Skeletal muscle cell (primary cell): ENCODE results near the gene RABGAP1.

ENCODE experiments used
- DNase-seq: peaks from one replicate; pipeline ENCODE4 v3.0.0-alpha.2; 2010; ENCODE audit warnings: low read depth
- H3K4me3 ChIP-seq: 2 replicates; pipeline ENCODE4 v1.5.1; 2011; ENCODE audit warnings: low read depth, mild to moderate bottlenecking, control low read depth, low read length, moderate library complexity

The RABGAP1 gene

DNA sequence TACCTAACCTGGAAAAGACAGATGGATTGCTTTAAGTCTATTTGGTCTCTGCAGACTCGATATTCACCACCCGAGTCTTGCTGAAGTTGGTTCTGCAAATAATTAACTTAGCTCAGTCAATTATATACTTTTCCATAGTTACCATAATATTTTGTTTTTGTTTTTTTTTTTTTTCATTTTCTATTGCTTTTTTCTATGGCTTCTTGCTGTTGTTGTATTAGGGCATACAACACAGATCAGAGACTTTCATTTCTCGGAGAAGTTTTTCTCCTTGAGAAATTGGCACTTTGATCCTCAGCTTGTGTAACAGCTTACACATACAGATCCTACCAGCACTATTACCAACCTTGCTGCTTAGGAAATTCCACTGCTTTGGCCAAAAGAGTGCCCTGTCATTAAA lies 180.6 kb downstream of the RABGAP1 start:
- no peak overlapping the region for H3K4me3 ChIP-seq
- DNase-seq: no peak

DNA sequence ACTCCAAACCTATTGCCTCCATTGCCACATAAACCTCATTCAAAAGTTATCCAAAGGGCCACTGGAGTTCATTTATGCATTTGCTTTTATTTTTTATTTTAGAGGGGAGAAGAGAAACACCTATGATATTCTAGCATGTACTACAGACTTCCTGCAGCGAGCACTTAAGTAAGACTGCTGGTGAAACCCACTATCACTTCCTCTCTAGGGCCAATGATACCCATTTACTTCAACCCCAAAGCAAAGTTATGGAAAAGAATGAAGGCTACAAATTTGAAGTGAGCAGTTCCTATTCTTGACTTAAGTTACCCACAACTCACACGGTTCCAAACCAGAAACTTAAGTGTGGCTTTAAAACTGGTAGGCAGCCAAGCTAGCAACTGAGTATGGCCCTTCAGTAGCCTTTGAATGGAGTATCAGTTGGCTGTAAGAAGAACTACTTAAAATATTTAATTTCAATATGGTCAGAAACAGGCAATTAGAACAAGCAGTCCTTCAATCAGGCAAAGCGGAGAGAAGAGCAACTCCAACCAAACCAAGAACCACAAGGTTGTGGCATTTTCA lies 186.8 kb downstream of the RABGAP1 start:
- no peak overlapping the region for H3K4me3 ChIP-seq
- DNase-seq: no peak

DNA sequence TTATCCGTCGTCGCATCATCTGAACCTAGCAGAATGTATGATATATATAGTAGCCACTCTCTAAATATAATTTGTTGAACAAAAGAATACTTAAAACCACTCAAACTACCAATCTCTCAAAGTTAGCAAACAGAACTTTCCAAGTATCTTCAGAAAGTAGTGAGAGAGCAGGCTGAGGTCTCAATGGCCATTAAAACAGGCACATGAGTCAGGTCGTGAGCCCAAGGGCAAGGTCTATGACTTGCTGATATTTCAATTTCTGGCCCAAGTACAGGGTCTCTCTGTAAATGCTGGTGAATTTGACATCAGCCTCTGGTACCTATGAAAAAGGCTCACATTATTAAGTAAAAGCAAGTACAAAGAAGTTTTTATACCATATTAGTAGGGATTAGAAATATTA lies 187.8 kb downstream of the RABGAP1 start:
- H3K4me3 ChIP-seq: no peak overlapping the region
- no peak for DNase-seq

DNA sequence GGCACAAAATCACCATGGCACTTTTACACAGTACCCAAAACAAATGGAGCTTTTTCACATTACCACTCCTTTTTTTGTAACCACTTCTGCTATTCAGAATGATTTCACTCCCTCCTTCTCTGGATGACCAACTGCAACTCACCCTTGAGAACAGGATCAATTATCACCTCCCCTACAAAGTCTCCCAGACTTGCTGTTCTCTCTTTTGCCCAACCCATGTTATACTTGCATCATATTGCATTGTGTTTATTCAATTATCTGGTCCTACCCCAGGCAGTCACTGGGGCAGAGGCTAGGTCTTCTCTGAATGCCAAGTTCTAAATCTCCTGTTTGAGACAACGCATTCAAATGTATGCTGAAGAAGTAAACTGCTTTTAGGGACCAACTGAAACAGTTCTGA lies 188.6 kb downstream of the RABGAP1 start:
- DNase-seq: peak; percentile 8

DNA sequence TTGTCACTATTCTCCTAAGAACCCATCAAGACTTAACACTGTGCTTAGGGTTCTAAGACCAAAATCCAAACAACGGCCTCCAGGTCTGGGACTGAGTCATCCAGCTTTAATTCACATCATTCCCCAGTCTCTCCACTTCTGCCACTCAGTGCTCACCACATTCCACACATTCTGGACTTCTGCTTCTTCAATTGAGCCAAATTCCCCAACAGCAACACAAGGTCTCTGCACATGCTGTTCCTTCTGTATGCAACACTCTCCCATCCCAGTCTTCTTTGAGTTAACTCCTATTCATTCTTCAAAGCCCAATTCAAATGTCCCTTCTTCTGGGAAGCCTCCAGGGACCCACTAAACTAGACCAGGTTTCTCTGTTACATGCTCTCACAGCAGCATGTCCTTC lies 190.4 kb downstream of the RABGAP1 start:
- no peak for DNase-seq
- H3K4me3 ChIP-seq: no peak overlapping the region

More for the DNA sequence above, 188.6 kb downstream of the RABGAP1 start:
- H3K4me3 ChIP-seq: no peak overlapping the region

DNA sequence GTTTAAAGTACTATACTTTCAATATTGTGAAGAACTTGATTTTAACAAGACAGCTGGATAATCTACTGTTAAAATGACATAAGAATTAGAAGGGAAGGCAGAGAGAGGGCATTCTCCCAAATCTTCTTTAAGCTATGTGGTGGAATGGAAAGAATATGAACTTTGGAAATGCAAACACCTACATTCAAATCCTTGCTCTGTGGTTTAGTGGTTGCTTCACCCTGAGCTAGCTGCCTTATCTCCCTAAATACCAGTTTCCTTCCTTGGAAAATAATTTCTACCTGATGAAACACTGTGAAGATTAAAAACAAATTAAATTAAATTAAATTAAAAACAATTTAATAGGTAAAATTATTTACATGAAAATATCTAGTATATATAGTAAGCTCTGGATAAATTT lies 191.2 kb downstream of the RABGAP1 start:
- no peak overlapping the region for H3K4me3 ChIP-seq
- DNase-seq: no peak

DNA sequence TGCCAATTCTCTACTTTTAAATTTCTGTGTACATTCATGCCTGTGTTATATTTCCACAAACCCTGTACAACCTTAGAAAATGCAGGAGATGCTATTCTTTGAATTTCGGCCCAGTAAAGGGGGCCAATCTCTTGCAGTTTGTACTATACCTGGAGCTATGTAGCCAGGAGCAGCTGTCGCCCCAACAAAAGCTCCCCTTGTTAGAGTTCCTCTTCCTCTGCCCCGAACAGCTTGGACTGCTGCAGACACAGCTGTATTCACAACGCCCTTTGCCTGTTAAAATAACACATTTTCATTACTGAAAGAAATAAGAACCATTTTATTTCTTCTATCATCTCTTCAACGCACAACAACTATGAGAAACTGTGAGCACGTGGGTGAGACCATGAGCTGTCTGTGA lies 191.9 kb downstream of the RABGAP1 start:
- DNase-seq: no peak
- H3K4me3 ChIP-seq: no peak overlapping the region

DNA sequence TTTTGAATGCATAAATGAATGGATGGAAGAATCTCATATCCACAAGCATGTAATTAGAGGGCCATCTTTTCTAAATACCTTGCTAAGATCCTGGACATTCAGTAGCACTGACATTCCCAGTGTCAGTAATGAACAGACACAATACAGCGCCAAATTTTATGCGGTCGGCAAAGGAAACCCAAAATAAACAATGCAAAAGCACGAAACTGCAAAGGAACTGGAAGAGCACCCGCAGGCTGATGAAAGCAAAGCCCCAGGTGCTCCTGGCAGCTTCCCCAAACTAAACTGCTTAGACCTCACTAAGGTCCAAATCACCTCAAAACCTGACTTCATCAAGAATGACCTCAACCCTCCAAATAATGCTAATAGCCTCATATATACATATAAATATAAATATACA lies 194.6 kb downstream of the RABGAP1 start:
- DNase-seq: no peak
- H3K4me3 ChIP-seq: no peak overlapping the region

DNA sequence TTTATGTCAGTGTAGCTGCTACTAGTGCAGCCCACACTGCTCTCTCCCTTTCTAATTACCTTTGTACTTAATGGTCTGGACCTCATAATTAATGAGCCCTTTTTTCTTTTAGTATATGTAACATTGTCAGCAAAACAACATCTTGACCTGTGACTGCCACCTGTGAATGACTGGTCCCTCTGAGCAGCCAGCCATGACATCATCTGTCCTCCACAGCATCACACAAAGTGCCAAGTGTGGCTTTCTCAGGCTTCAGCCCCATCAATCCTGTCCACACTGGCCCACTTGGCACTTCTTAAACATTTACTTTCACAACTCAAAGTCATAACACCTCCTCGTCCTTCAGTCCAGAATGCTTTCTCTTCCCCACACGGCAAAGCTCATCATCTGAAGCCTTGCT lies 197.3 kb downstream of the RABGAP1 start:
- no peak for DNase-seq
- H3K4me3 ChIP-seq: no peak overlapping the region

DNA sequence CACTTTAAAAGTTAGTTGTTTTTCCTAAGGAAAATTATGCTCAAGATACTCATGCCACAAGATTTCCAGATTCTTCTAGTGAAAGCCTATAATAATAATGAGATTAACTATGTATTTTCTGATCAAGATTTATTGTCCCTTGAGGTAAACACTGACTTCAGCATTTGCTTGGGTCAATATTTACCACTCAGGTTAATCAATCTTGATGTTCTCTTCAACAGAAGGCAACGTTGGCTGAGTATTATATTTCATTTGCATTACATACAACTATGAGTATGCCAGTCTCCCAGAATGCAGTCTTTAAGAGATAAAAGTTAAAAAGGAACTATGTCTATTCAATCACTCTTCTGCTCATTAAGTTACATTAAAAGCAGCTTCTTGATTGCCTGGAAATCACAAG lies 208.2 kb downstream of the RABGAP1 start:
- DNase-seq: no peak
- H3K4me3 ChIP-seq: no peak overlapping the region

DNA sequence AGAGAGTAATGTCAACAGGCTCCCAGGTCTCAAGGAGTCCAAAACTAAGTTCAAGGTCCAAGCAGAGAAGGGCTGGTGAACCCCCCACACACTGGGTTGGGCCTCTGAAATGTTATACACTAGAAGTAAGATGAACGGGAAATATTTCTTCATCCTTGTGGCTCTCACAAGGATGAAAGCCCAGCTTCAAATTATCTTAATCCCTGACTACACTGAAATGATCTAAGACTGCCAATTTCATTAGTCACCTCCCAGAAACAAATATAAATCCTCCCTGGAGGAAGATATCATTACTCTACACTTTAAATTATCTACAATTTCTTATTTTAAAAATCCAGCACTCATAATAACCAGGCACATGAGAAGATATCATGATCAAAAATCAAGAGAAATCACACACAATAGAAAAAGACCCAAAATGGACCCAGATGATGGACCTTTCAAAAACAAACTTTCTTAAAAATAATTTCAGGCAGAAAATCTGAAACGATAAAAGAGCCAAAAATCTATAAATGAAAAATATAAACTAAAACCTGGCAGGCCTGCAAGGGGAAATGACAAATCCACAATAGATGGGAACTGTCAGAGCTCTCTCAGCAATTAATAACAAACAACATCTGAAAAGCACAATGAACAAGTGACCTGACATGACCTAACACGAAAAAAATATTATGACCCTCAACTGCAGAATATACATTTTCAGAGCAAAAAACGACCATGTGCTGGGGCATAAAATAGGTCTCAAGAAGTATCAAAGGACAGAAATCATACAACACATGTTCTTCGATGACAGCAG lies 210.1 kb downstream of the RABGAP1 start:
- H3K4me3 ChIP-seq: no peak overlapping the region
- DNase-seq: no peak
